ENCODE measurements around the gene PGRMC1. TPM values are rescaled to one million over a fixed set of nuclear protein-coding genes. Genes with fewer than 3 reads are reported as not detected.
A peak's percentile ranks its signal among the peaks of the same experiment; 100 is the strongest.

PGRMC1 gene
- total and polyA plus RNA-seq, 2 donors (not counting 1 experiment from before 2014, with no cell fraction given): 5.6 to 9.1 TPM

- CTCF ChIA-PET: interaction anchor here (1.2 kb wide), 1 partner anchor 21 kb away, joined by 4 read pairs; no protein-coding TSS in a partner anchor
- peak overlapping the region; percentile 89 for H3K4me3 Mint-ChIP-seq
- peaks cover 8 to 16% of the 10 kb centered on the region in 2 donors for H3K4me1 ChIP-seq (ENCODE audit: control insufficient read depth in 2 of 2, insufficient read depth in 2 of 2, low read length in 2 of 2)
- H3K9me3 Mint-ChIP-seq (ENCODE audit: insufficient read depth): no peaks in the 10 kb centered on the region
- ATAC-seq (ENCODE audit: low read depth): no peak
- peak overlapping the region; percentile 75 for H3K4me2 ChIP-seq (replicated peaks; ENCODE audit: low read depth, low read length, poor library complexity, severe bottlenecking)
- H3K27me3 ChIP-seq (replicated peaks in 1 of 4; ENCODE audit: control extremely low read depth in 1 of 4, control insufficient read depth in 3 of 4, insufficient read depth in 4 of 4, low read length in 3 of 4): peaks cover 0 to 4% (median 1%) of the 10 kb centered on the region in 4 experiments
- H3K36me3 ChIP-seq (replicated peaks in 1 of 2; ENCODE audit: control extremely low read depth in 1 of 2, control insufficient read depth in 1 of 2, extremely low read depth in 1 of 2, insufficient read depth in 2 of 2, low read length in 1 of 2): peaks cover 0 to 3% of the 10 kb centered on the region in 2 experiments
- H3K4me1 Mint-ChIP-seq: peaks cover 19% of the 10 kb centered on the region
- POLR2A ChIA-PET: no interaction called here
- H3K9me3 ChIP-seq (ENCODE audit: control extremely low read depth in 1 of 3, control insufficient read depth in 2 of 3, insufficient read depth in 1 of 3, low read length in 2 of 3): no peaks in the 10 kb centered on the region
- H3K4me3 ChIP-seq (ENCODE audit: control extremely low read depth in 1 of 5, extremely low read depth in 1 of 5, insufficient read depth in 1 of 5, low read depth in 2 of 5, low read length in 4 of 5): peak overlapping the region in 4 of 5 experiments; percentile 66 to 71 (median 68)
- 100% methylated on average over 3 of the region's 6 CpGs for WGBS (ENCODE audit: insufficient coverage)
- H3K27ac ChIP-seq (ENCODE audit: low read length in 2 of 2): no peak overlapping the region
- no peaks in the 10 kb centered on the region for H3K27me3 Mint-ChIP-seq
- H3K79me2 ChIP-seq (ENCODE audit: control insufficient read depth, insufficient read depth, low read length): peaks cover 13% of the 10 kb centered on the region
- H4K20me1 ChIP-seq (ENCODE audit: control insufficient read depth, insufficient read depth, low read length, poor library complexity, severe bottlenecking): peaks cover 7% of the 10 kb centered on the region
- peak overlapping the region; percentile 89 for H3K27ac Mint-ChIP-seq
- no peak for DNase-seq
- no peak for TF ChIP-seq CTCF (IDR thresholded peaks at IDR 0.05)
- TF ChIP-seq EZH2 (IDR thresholded peaks at IDR 0.05; ENCODE audit: borderline replicate concordance, insufficient read depth, low read depth, low read length, poor library complexity, severe bottlenecking): no peak
- peak overlapping the region; percentile 77 for H3K9ac ChIP-seq (ENCODE audit: low read length)
- peak overlapping the region; percentile 86 for H2AFZ ChIP-seq (ENCODE audit: insufficient read depth, low read depth, low read length, poor library complexity, severe bottlenecking)
- intact Hi-C loops (cut with micrococcal nuclease): loop anchor here (5.0 kb wide), 1 partner anchor 400 kb away; no protein-coding TSS in a partner anchor
Measured at GRCh38 chrX:119237562-119237942, 1.5 kb downstream of the PGRMC1 start.

GRCh38 chrX:119238557-119238956, 2.5 kb downstream of the PGRMC1 start:
- no peaks in the 10 kb centered on the region for H3K9me3 ChIP-seq (ENCODE audit: control extremely low read depth in 1 of 3, control insufficient read depth in 2 of 3, insufficient read depth in 1 of 3, low read length in 2 of 3)
- H3K27ac ChIP-seq (ENCODE audit: low read length in 2 of 2): no peak overlapping the region
- ATAC-seq (ENCODE audit: low read depth) (no peak), DNase-seq (no peak)
- intact Hi-C loops (cut with micrococcal nuclease): loop anchor here (5.0 kb wide), 1 partner anchor 401 kb away; no protein-coding TSS in a partner anchor
- H3K4me2 ChIP-seq (replicated peaks; ENCODE audit: low read depth, low read length, poor library complexity, severe bottlenecking): no peak overlapping the region
- H4K20me1 ChIP-seq (ENCODE audit: control insufficient read depth, insufficient read depth, low read length, poor library complexity, severe bottlenecking): peaks cover 7% of the 10 kb centered on the region
- 90% methylated on average over 2 of the region's 3 CpGs for WGBS (ENCODE audit: insufficient coverage)
- peaks cover 8 to 16% of the 10 kb centered on the region in 2 donors for H3K4me1 ChIP-seq (ENCODE audit: control insufficient read depth in 2 of 2, insufficient read depth in 2 of 2, low read length in 2 of 2)
- Mint-ChIP-seq H3K27ac (no peak overlapping the region), H3K9me3 (ENCODE audit: insufficient read depth) (no peaks in the 10 kb centered on the region), H3K27me3 (no peaks in the 10 kb centered on the region), H3K4me3 (no peak overlapping the region), H3K4me1 (peaks cover 19% of the 10 kb centered on the region)
- no peak overlapping the region for H2AFZ ChIP-seq (ENCODE audit: insufficient read depth, low read depth, low read length, poor library complexity, severe bottlenecking)
- peaks cover 13% of the 10 kb centered on the region for H3K79me2 ChIP-seq (ENCODE audit: control insufficient read depth, insufficient read depth, low read length)
- H3K36me3 ChIP-seq (replicated peaks in 1 of 2; ENCODE audit: control extremely low read depth in 1 of 2, control insufficient read depth in 1 of 2, extremely low read depth in 1 of 2, insufficient read depth in 2 of 2, low read length in 1 of 2): peaks cover 0 to 12% of the 10 kb centered on the region in 2 experiments
- no peak overlapping the region for H3K4me3 ChIP-seq (ENCODE audit: control extremely low read depth in 1 of 5, extremely low read depth in 1 of 5, insufficient read depth in 1 of 5, low read depth in 2 of 5, low read length in 4 of 5)
- CTCF ChIA-PET: no interaction called here
- H3K9ac ChIP-seq (ENCODE audit: low read length): no peak overlapping the region
- TF ChIP-seq EZH2 (IDR thresholded peaks at IDR 0.05; ENCODE audit: borderline replicate concordance, insufficient read depth, low read depth, low read length, poor library complexity, severe bottlenecking) (no peak), CTCF (IDR thresholded peaks at IDR 0.05) (no peak)
- H3K27me3 ChIP-seq (replicated peaks in 1 of 4; ENCODE audit: control extremely low read depth in 1 of 4, control insufficient read depth in 3 of 4, insufficient read depth in 4 of 4, low read length in 3 of 4): peaks cover 0 to 4% (median 1%) of the 10 kb centered on the region in 4 experiments
- POLR2A ChIA-PET: no interaction called here
